Muscle layer of colon (tissue), 2 donors: ENCODE results near the gene KRTAP10-3.

Experiments
- H3K27ac ChIP-seq: one replicate; pipeline ENCODE4 v1.7.0; 2013; ENCODE audit warnings: low read depth, mild to moderate bottlenecking, low read length, moderate library complexity
- H3K27me3 ChIP-seq, 2 donors: one replicate each; pipeline ENCODE4 v1.7.0; 2013; ENCODE audit warnings: low read length in 2 of 2, mild to moderate bottlenecking in 2 of 2; ENCODE audit not compliant: insufficient read depth in 2 of 2, control insufficient read depth in 1 of 2
- H3K36me3 ChIP-seq: one replicate; pipeline ENCODE4 v1.7.0; 2013; ENCODE audit warnings: mild to moderate bottlenecking, low read length; ENCODE audit not compliant: insufficient read depth
- H3K4me1 ChIP-seq: one replicate; pipeline ENCODE4 v1.7.0; 2013; ENCODE audit warnings: mild to moderate bottlenecking, low read length; ENCODE audit not compliant: insufficient read depth
- H3K4me3 ChIP-seq, 2 donors: one replicate each; pipeline ENCODE4 v1.7.0; 2013; ENCODE audit warnings: low read length in 2 of 2, low read depth in 1 of 2, mild to moderate bottlenecking in 1 of 2, moderate library complexity in 1 of 2
- H3K9ac ChIP-seq: one replicate; pipeline ENCODE4 v1.7.0; 2013; ENCODE audit warnings: low read length
- H3K9me3 ChIP-seq: one replicate; pipeline ENCODE4 v1.7.0; 2013; ENCODE audit warnings: mild to moderate bottlenecking, low read length
- donor health status: abdominal sarcoma.
- donor health status: Adenocarcinoma of cecum.

KRTAP10-3 gene

GRCh38 chr21:44522753-44523204, 35.8 kb downstream of the KRTAP10-3 start:
- Histone ChIP-seq H3K36me3 (no peaks in the 10 kb centered on the region), H3K9me3 (no peaks in the 10 kb centered on the region), H3K4me3 (no peak overlapping the region), H3K9ac (no peak overlapping the region), H3K27ac (no peak overlapping the region), H3K4me1 (no peaks in the 10 kb centered on the region), H3K27me3 (no peaks in the 10 kb centered on the region)

- Histone ChIP-seq H3K36me3 (no peaks in the 10 kb centered on the region), H3K4me1 (no peaks in the 10 kb centered on the region), H3K9me3 (no peaks in the 10 kb centered on the region), H3K27ac (no peak overlapping the region), H3K4me3 (no peak overlapping the region), H3K27me3 (no peaks in the 10 kb centered on the region), H3K9ac (no peak overlapping the region)
These were observed 36.5 kb downstream of the KRTAP10-3 start for GRCh38 chr21:44521928-44522752.

GRCh38 chr21:44521301-44521927, 37.2 kb downstream of the KRTAP10-3 start:
- no peaks in the 10 kb centered on the region for H3K4me1 ChIP-seq
- no peaks in the 10 kb centered on the region for H3K27me3 ChIP-seq
- no peaks in the 10 kb centered on the region for H3K9me3 ChIP-seq

GRCh38 chr21:44520326-44521300, 38.0 kb downstream of the KRTAP10-3 start:
- Histone ChIP-seq H3K4me1 (no peaks in the 10 kb centered on the region), H3K4me3 (no peak overlapping the region), H3K9me3 (no peaks in the 10 kb centered on the region)

More at GRCh38 chr21:44521301-44521927, 37.2 kb downstream of the KRTAP10-3 start:
- no peak overlapping the region for H3K27ac ChIP-seq
- no peak overlapping the region for H3K9ac ChIP-seq
- no peaks in the 10 kb centered on the region for H3K36me3 ChIP-seq
- H3K4me3 ChIP-seq: no peak overlapping the region

GRCh38 chr21:44519346-44520325, 39.0 kb downstream of the KRTAP10-3 start:
- Histone ChIP-seq H3K4me3 (no peak overlapping the region), H3K27me3 (no peaks in the 10 kb centered on the region), H3K27ac (no peak overlapping the region), H3K9ac (no peak overlapping the region), H3K9me3 (no peaks in the 10 kb centered on the region), H3K4me1 (no peaks in the 10 kb centered on the region), H3K36me3 (no peaks in the 10 kb centered on the region)

More at GRCh38 chr21:44520326-44521300, 38.0 kb downstream of the KRTAP10-3 start:
- no peaks in the 10 kb centered on the region for H3K36me3 ChIP-seq
- H3K27ac ChIP-seq: no peak overlapping the region
- no peak overlapping the region for H3K9ac ChIP-seq
- H3K27me3 ChIP-seq: no peaks in the 10 kb centered on the region

GRCh38 chr21:44518686-44519085, 39.9 kb downstream of the KRTAP10-3 start:
- Histone ChIP-seq H3K27me3 (no peaks in the 10 kb centered on the region), H3K9me3 (no peaks in the 10 kb centered on the region), H3K27ac (no peak overlapping the region), H3K9ac (no peak overlapping the region), H3K4me3 (no peak overlapping the region), H3K4me1 (no peaks in the 10 kb centered on the region), H3K36me3 (no peaks in the 10 kb centered on the region)

- Histone ChIP-seq H3K4me3 (no peak overlapping the region), H3K27me3 (no peaks in the 10 kb centered on the region), H3K9me3 (no peaks in the 10 kb centered on the region), H3K36me3 (no peaks in the 10 kb centered on the region), H3K4me1 (no peaks in the 10 kb centered on the region), H3K27ac (no peak overlapping the region), H3K9ac (no peak overlapping the region)
These were observed 41.3 kb downstream of the KRTAP10-3 start for GRCh38 chr21:44517175-44517899.

GRCh38 chr21:44516828-44517174, 41.8 kb downstream of the KRTAP10-3 start:
- Histone ChIP-seq H3K9ac (no peak overlapping the region), H3K27me3 (no peaks in the 10 kb centered on the region), H3K9me3 (no peaks in the 10 kb centered on the region), H3K4me1 (no peaks in the 10 kb centered on the region), H3K36me3 (no peaks in the 10 kb centered on the region), H3K4me3 (no peak overlapping the region), H3K27ac (no peak overlapping the region)

- Histone ChIP-seq H3K4me3 (no peak overlapping the region), H3K9me3 (no peaks in the 10 kb centered on the region), H3K4me1 (no peaks in the 10 kb centered on the region), H3K9ac (no peak overlapping the region), H3K27me3 (no peaks in the 10 kb centered on the region), H3K36me3 (no peaks in the 10 kb centered on the region), H3K27ac (no peak overlapping the region)
These were observed 42.3 kb downstream of the KRTAP10-3 start for GRCh38 chr21:44516342-44516741.
